ENCODE measurements around the gene TPT1.
"Not testable (repeated sequence)": the region's sequence is repeated elsewhere in the genome, so short reads cannot be mapped to it uniquely, and the experiment has no call there.

- TF ChIP-seq POLR2AphosphoS5 (IDR thresholded peaks at IDR 0.05); CTCF (IDR thresholded peaks at IDR 0.05); POLR2A (IDR thresholded peaks at IDR 0.05; ENCODE audit: low read depth): not testable (repeated sequence)
Measured at GRCh38 chr13:45380708-45381107, 39.7 kb upstream of the TPT1 start.

All from esophagus muscularis mucosa (tissue), 3 donors.